ENCODE data around the gene AMBP. TPM values are rescaled to one million over a fixed set of nuclear protein-coding genes. Genes with fewer than 3 reads are reported as not detected.

The AMBP gene
- total and polyA plus RNA-seq, 7 donors: 0.16 to 0.84 TPM; not detected in 5

- 60 to 64% (median 61%) methylated on average over 12 of the region's 12 CpGs for WGBS, 3 donors
These were observed 44.5 kb downstream of the AMBP start for GRCh38 chr9:114033397-114034103.

GRCh38 chr9:114031948-114032840 is 45.9 kb downstream of the AMBP start:
- WGBS, 3 donors: 88 to 91% (median 90%) methylated on average over 19 of the region's 19 CpGs
- intact Hi-C loops (cut with DNase I): loop anchor here (2.0 to 5.0 kb wide), 4 partner anchors 65 to 350 kb away; no protein-coding TSS in a partner anchor
- ATAC-seq (no peak), DNase-seq (no peak)
- TF ChIP-seq CTCF (IDR thresholded peaks at IDR 0.05): no peak
- Histone ChIP-seq H3K4me3 (no peak overlapping the region), H3K27ac (no peak overlapping the region), H3K4me1 (peaks cover 5% of the 10 kb centered on the region), H3K36me3 (ENCODE audit: insufficient read depth in 1 of 2, low read depth in 1 of 2) (peaks cover 0 to 27% of the 10 kb centered on the region in 2 donors), H3K27me3 (ENCODE audit: insufficient read depth in 3 of 3, low read length in 2 of 3) (no peaks in the 10 kb centered on the region), H3K9me3 (no peaks in the 10 kb centered on the region)

More at GRCh38 chr9:114033397-114034103, 44.5 kb downstream of the AMBP start:
- Histone ChIP-seq H3K27me3 (ENCODE audit: insufficient read depth in 3 of 3, low read length in 2 of 3) (no peaks in the 10 kb centered on the region), H3K27ac (no peak overlapping the region), H3K9me3 (no peaks in the 10 kb centered on the region), H3K4me3 (no peak overlapping the region), H3K36me3 (ENCODE audit: insufficient read depth in 1 of 2, low read depth in 1 of 2) (peaks cover 0 to 31% of the 10 kb centered on the region in 2 donors), H3K4me1 (peaks cover 5% of the 10 kb centered on the region)
- TF ChIP-seq CTCF (IDR thresholded peaks at IDR 0.05): peak; percentile 64
- peak; percentile 66 to 86 (median 79) for ATAC-seq
- DNase-seq: peak; percentile 49 to 68
- intact Hi-C loops (cut with DNase I): loop anchor here (2.0 to 5.0 kb wide), 4 partner anchors 66 to 351 kb away; no protein-coding TSS in a partner anchor

GRCh38 chr9:114031037-114031630 is 47.0 kb downstream of the AMBP start:
- no peak overlapping the region for H3K4me3 ChIP-seq
- ATAC-seq: no peak
- H3K36me3 ChIP-seq (ENCODE audit: insufficient read depth in 1 of 2, low read depth in 1 of 2): peaks cover 0 to 17% of the 10 kb centered on the region in 2 donors
- 94 to 99% (median 97%) methylated on average over 7 of the region's 7 CpGs for WGBS, 3 donors
- H3K9me3 ChIP-seq: no peaks in the 10 kb centered on the region
- H3K27ac ChIP-seq: no peak overlapping the region
- no peak for DNase-seq
- H3K27me3 ChIP-seq (ENCODE audit: insufficient read depth in 3 of 3, low read length in 2 of 3): no peaks in the 10 kb centered on the region
- H3K4me1 ChIP-seq: peaks cover 5% of the 10 kb centered on the region
- intact Hi-C loops (cut with DNase I): loop anchor here (5.0 kb wide), 3 partner anchors 64 to 349 kb away; no protein-coding TSS in a partner anchor
- no peak for TF ChIP-seq CTCF (IDR thresholded peaks at IDR 0.05)

- no peaks in the 10 kb centered on the region for H3K27me3 ChIP-seq (ENCODE audit: insufficient read depth in 3 of 3, low read length in 2 of 3)
- DNase-seq: no peak
- intact Hi-C loops (cut with DNase I): loop anchor here (5.0 kb wide), 3 partner anchors 63 to 348 kb away; no protein-coding TSS in a partner anchor
- peaks cover 5% of the 10 kb centered on the region for H3K4me1 ChIP-seq
- 94 to 99% (median 95%) methylated on average over 9 of the region's 9 CpGs for WGBS, 3 donors
- TF ChIP-seq CTCF (IDR thresholded peaks at IDR 0.05): no peak
- H3K36me3 ChIP-seq (ENCODE audit: insufficient read depth in 1 of 2, low read depth in 1 of 2): peaks cover 0 to 20% of the 10 kb centered on the region in 2 donors
- H3K27ac ChIP-seq: no peak overlapping the region
- H3K4me3 ChIP-seq: no peak overlapping the region
- no peak for ATAC-seq
- H3K9me3 ChIP-seq: no peaks in the 10 kb centered on the region
These were observed 47.7 kb downstream of the AMBP start for GRCh38 chr9:114030364-114030763.
